ENCODE data around the gene DNTTIP2. TPM values are rescaled to one million over a fixed set of nuclear protein-coding genes. Genes with fewer than 3 reads are reported as not detected.

The DNTTIP2 gene
- total RNA-seq, 2 donors from 2014 or later = 75.7 to 85.0 TPM

DNA sequence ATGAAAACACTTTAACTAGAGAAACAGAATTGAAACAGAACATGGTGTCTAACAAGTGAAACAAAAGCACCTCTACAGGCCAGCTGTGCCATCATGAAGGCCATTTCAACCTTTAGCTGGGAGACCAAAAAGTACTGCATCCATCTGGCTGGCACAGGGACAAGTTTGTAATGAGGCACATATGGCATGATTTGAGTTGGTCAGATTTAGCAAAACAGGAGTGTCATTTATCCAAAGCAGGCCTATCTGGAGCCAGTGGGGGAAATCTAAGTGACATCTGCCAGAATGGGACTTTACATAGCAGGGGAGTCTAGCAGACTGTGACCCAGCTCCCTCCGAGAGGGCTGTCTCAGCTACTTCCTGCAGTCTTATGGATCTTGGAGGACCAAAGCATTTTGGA, 51.9 kb downstream of the DNTTIP2 start:
- Mint-ChIP-seq H3K27me3 (ENCODE audit: low read depth) (no peaks in the 10 kb centered on the region), H3K27ac (no peak overlapping the region), H3K4me3 (no peak overlapping the region), H3K9me3 (peaks cover 6 to 8% of the 10 kb centered on the region in 2 donors), H3K36me3 (ENCODE audit: insufficient read depth in 2 of 2) (no peaks in the 10 kb centered on the region), H3K4me1 (ENCODE audit: low read depth) (peaks cover 7% of the 10 kb centered on the region)
- ATAC-seq (replicated peaks in 1 of 2) = no peak
- no peak for DNase-seq

DNA sequence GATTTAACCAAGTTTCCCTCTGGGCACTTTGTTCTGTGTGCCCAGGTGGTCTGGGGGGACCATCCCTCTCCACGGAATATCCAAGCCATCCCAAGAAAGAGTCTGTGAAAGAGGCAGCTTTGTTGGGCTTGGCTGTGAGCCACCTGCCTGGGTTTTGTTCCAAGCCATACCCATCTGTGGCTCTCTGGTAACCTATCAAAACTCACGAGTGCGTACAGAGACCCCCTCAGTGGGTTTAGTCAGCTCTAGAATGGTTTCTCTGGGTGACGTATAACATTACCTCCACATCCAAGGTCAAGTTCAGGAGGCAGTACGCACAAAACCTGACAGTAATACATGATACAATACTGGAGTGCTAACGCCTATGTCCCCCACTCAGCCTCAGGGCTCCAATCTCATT, 54.2 kb downstream of the DNTTIP2 start:
- H3K36me3 Mint-ChIP-seq (ENCODE audit: insufficient read depth in 2 of 2) = no peaks in the 10 kb centered on the region
- peaks cover 7% of the 10 kb centered on the region for H3K4me1 Mint-ChIP-seq (ENCODE audit: low read depth)
- no peaks in the 10 kb centered on the region for H3K27me3 Mint-ChIP-seq (ENCODE audit: low read depth)
- H3K9me3 Mint-ChIP-seq = no peaks in the 10 kb centered on the region
- no peak overlapping the region for H3K27ac Mint-ChIP-seq
- H3K4me3 Mint-ChIP-seq = no peak overlapping the region
- DNase-seq (no peak), ATAC-seq (replicated peaks in 1 of 2) (no peak)

DNA sequence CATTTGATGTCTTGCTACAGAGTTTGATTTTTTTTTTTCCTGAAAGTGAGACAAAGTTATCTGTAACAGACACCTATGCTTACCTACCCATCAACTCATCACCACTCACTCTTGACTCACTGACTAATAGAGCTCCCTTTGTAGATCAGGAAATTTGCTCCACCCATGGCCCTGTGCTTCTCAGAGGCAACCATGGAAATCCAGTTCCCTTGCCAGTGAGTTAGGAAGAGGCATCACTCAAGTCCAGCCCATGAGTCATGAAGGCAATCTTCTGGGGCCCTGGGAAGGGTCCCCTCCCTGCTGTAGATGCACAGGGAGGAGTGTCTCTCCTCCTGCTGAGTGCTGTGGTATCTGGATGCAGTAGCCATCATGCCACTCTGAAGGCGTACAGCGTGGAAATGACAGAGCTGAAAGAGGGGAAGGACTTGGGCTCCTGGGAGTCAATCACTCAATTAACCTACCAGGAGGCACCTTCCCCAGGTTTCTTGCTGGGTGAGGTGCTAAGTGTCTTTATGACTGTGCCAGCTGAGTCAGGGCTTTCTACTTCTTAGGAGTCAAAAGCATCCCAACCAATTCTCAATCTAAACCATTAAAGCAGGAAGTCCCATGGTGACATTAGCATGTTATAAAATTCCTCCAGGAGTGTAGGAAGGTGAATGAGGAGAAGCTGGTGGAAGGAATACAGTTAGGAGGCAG, 56.1 kb downstream of the DNTTIP2 start:
- no peaks in the 10 kb centered on the region for H3K9me3 Mint-ChIP-seq
- H3K4me1 Mint-ChIP-seq (ENCODE audit: low read depth) = peaks cover 16% of the 10 kb centered on the region
- no peak overlapping the region for H3K27ac Mint-ChIP-seq
- no peaks in the 10 kb centered on the region for H3K36me3 Mint-ChIP-seq (ENCODE audit: insufficient read depth in 2 of 2)
- ATAC-seq (replicated peaks in 1 of 2) (peak; percentile 58 to 69), DNase-seq (peak; percentile 16 to 24)
- no peaks in the 10 kb centered on the region for H3K27me3 Mint-ChIP-seq (ENCODE audit: low read depth)
- no peak overlapping the region for H3K4me3 Mint-ChIP-seq

DNA sequence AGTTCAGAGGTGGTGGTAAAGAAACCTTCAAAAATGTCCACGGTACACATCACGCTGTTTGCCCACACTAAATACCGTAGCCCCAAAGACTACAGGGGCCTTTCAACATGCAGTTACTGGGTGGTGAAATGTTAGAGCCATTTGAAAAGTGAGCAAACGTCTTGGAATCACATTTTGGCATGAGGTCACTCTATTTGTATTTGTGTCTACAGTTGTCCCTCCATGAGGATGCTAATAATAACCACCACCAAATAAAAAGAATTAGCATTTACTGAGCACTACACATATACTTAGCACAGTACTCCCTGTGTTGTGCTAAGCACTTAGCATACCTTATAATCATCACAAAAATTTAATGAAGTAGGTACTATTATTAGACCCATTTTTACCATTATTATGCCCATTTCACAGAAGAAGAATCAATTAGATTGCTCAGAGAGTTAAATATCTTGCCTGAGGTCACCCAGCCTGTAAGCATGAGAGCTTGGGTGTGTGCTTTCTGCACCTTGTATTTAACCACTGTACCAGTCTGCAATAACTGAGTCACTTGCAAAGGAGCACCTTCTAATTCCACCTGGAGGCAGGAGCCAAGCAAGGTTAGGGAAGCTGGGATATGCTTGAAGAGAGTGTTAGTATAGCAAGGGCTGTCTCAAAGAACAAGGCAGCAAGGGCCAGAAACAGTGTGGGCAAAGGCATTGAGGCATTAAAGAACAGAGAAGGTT, 57.4 kb downstream of the DNTTIP2 start:
- no peak overlapping the region for H3K27ac Mint-ChIP-seq
- no peaks in the 10 kb centered on the region for H3K36me3 Mint-ChIP-seq (ENCODE audit: insufficient read depth in 2 of 2)
- H3K4me3 Mint-ChIP-seq = no peak overlapping the region
- H3K4me1 Mint-ChIP-seq (ENCODE audit: low read depth) = peaks cover 26% of the 10 kb centered on the region
- H3K27me3 Mint-ChIP-seq (ENCODE audit: low read depth) = no peaks in the 10 kb centered on the region
- no peaks in the 10 kb centered on the region for H3K9me3 Mint-ChIP-seq
- no peak for DNase-seq
- ATAC-seq (replicated peaks in 1 of 2) = no peak

DNA sequence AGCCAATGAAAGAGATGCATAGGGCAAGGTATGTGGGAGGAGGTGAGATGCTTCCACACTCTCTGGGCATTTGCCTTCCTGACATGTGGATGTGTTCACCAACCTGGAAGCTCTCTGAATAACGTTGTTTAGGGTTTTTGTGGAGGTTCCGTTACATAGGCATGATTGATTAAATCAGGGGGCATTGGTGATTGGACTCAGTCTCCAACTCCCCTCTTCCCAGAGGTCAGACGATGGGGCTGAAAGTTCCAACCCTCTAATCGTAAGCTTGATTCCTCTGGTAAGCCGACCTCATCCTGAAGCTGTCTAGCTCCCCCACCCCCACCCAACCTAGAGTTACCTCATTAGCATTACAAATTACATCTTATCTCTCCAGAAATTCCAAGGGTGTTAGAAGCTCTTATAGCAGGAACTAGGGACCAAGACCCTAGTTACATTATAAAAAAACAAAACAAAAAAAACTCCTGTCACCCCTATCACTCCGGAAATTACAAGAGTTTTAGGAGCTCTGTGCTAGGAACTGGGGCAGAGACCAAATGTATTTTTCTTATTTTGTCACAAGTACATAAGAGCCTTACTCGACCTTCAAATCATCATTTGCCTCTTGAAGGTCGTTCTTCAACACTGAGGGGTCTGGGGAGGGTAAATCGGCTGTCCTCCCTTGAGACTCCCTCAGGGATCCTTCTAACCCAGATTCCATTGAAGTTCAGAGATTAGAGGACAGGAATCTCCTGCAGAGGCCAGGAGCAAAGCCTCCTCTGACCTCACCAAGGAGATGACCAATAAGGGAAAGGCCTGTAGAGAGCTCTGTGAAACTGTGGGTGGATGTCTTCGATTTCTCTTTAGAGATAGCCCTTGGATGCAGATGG, 58.2 kb downstream of the DNTTIP2 start:
- DNase-seq (no peak), ATAC-seq (replicated peaks in 1 of 2) (no peak)
- no peak overlapping the region for H3K4me3 Mint-ChIP-seq
- no peaks in the 10 kb centered on the region for H3K36me3 Mint-ChIP-seq (ENCODE audit: insufficient read depth in 2 of 2)
- peaks cover 26% of the 10 kb centered on the region for H3K4me1 Mint-ChIP-seq (ENCODE audit: low read depth)
- no peaks in the 10 kb centered on the region for H3K9me3 Mint-ChIP-seq
- no peaks in the 10 kb centered on the region for H3K27me3 Mint-ChIP-seq (ENCODE audit: low read depth)
- H3K27ac Mint-ChIP-seq = no peak overlapping the region

DNA sequence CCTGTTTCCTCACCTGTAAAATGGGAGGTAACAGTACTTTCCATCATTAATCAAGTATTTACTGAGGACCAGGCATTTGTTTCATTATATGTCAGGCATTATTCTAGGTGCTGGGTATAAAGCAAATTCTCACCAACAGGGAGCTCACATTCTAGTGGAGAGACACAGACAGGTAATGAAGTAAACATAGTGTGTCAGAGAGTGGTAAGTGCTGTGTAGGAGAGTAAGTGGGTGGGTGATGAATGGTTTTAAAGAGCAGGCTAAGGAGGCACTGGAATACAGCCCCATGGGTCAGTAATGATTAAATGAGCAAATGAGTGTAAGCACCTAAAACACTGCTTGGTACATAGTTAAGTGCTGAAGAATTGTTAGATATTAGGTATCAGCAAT, 60.4 kb downstream of the DNTTIP2 start:
- no peak overlapping the region for H3K27ac Mint-ChIP-seq
- DNase-seq (no peak), ATAC-seq (replicated peaks in 1 of 2) (peak; percentile 42 to 45)
- H3K4me1 Mint-ChIP-seq (ENCODE audit: low read depth) = peaks cover 26% of the 10 kb centered on the region
- peak overlapping the region in 1 of 2 donors; percentile 50 for H3K4me3 Mint-ChIP-seq
- H3K9me3 Mint-ChIP-seq = no peaks in the 10 kb centered on the region
- no peaks in the 10 kb centered on the region for H3K27me3 Mint-ChIP-seq (ENCODE audit: low read depth)
- H3K36me3 Mint-ChIP-seq (ENCODE audit: insufficient read depth in 2 of 2) = no peaks in the 10 kb centered on the region

DNA sequence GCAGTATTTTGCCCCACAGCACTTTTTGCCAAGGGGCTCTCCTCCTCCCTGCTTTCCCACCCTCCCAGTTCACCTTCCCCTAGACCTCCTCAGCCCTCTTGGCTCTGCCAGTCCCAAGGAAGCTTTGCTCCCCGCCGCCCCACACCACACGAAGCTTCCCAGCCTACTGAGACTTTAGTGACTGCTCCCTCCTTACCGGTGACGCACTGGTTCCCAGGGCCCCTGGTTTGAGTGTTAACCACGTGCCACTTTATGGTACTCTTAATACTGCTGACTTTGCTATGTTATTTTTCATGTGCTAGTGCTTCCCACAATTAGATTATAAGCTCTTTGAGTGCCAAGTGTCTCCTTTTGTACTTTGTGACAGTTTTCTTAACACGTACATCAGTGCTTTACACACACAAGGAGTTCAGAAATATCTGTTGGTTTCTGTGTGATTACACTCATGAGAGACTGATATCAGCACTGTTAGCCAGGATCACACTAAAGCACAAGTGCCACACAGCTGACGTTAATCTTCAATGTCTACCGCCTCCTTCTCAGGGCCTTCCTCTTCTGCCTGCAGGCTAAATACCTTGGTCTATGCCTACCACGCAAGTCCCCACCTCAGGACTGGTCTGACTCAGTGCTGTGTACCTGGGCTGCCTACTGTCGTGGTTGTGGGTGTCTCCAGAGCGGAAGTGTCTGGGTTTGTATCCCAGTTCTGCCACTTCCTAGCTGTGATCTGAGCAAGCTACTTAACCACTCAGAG, 61.0 kb downstream of the DNTTIP2 start:
- H3K27me3 Mint-ChIP-seq (ENCODE audit: low read depth) = no peaks in the 10 kb centered on the region
- no peaks in the 10 kb centered on the region for H3K36me3 Mint-ChIP-seq (ENCODE audit: insufficient read depth in 2 of 2)
- peaks cover 24% of the 10 kb centered on the region for H3K4me1 Mint-ChIP-seq (ENCODE audit: low read depth)
- peak overlapping the region in 1 of 2 donors; percentile 50 for H3K4me3 Mint-ChIP-seq
- DNase-seq (peak; percentile 40 to 56), ATAC-seq (replicated peaks in 1 of 2) (peak; percentile 88)
- H3K27ac Mint-ChIP-seq = no peak overlapping the region
- no peaks in the 10 kb centered on the region for H3K9me3 Mint-ChIP-seq

DNA sequence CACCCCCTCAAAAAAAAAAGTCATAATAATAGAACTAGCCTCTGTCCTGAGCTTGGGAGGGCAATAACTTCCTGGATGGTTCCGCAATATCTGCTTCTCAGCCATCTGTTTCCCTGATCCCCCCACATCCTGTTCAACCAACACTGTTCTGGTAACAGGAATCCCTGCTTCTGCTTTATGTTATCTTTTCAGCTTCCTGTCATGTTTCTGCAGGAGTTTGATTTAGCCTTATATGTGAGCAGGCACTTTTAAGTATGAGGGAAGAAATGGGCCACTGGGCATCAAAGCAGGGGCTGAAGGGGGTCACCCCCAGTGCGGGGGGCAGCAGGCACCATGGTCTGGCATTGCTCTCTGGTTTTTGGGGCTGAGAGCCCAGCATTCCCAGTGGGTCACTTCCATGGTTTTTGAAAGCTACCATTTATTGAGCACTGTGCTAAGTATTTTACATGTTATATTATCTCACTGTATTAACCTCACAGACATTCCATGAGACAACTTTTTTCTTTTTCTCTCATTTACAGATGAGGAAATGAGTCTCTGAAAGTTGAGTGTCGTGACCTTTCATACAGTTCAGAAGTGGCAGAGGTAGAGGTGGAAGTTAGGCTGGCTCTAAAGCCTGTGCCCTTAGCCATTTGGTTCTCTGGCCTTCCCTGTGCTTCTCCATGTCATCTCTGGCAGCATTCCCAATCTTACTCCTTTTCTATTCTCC, 61.9 kb downstream of the DNTTIP2 start:
- no peak for DNase-seq
- Mint-ChIP-seq H3K4me3 (peak overlapping the region in 1 of 2 donors; percentile 2), H3K27me3 (ENCODE audit: low read depth) (no peaks in the 10 kb centered on the region), H3K36me3 (ENCODE audit: insufficient read depth in 2 of 2) (no peaks in the 10 kb centered on the region), H3K9me3 (no peaks in the 10 kb centered on the region), H3K27ac (no peak overlapping the region), H3K4me1 (ENCODE audit: low read depth) (peaks cover 18% of the 10 kb centered on the region)
- ATAC-seq (replicated peaks in 1 of 2) = no peak

Other genes starting within 250 kb of the DNTTIP2 start
- gene BCAR3, start 197.4 kb downstream of the DNTTIP2 start, total RNA-seq = 1 to 10 TPM; 3.1 to 3.2 TPM
- gene GCLM, start 30.2 kb upstream of the DNTTIP2 start, total RNA-seq = 10 to 100 TPM; 22.6 to 30.5 TPM
- 1 to 10 TPM in 1 of 2 donors, under 1 TPM in 1; 0.53 to 2.5 TPM for gene ABCA4, start 241.9 kb upstream of the DNTTIP2 start, total RNA-seq